Natural killer cell (primary cell): ENCODE data around the gene PACRG. TPM values are rescaled to one million over a fixed set of nuclear protein-coding genes. Genes with fewer than 3 reads are reported as not detected.

Experiments used
- ATAC-seq, 3 donors: fragments of 150-1000 bp in 2 of 3; fragments of 200-7000 bp in 1 of 3; cut with Tn5 transposase; 1 replicate in 1 of 3; 2 replicates in 2 of 3; pipeline ENCODE4 v1.10.0; 2021; ENCODE audit warnings: mild to moderate bottlenecking in 2 of 3, moderate library complexity in 2 of 3
- DNase-seq, 2 donors: peaks; one replicate each; pipeline versions ENCODE4 v3.0.0 to v3.0.0-alpha.2; 2013 to 2021; ENCODE audit warnings: mixed read lengths in 1 of 2
- H3K27ac ChIP-seq: one replicate; pipeline ENCODE4 v1.5.1; 2013; ENCODE audit warnings: mild to moderate bottlenecking, low read length
- H3K27me3 ChIP-seq: one replicate; pipeline ENCODE4 v1.6.1; 2013; ENCODE audit warnings: low read length; ENCODE audit not compliant: control insufficient read depth, insufficient read depth
- H3K36me3 ChIP-seq: one replicate; pipeline ENCODE4 v1.6.1; 2013; ENCODE audit warnings: low read length; ENCODE audit not compliant: control insufficient read depth, insufficient read depth
- H3K4me1 ChIP-seq: one replicate; pipeline ENCODE4 v1.6.1; 2013; ENCODE audit warnings: low read length; ENCODE audit not compliant: control insufficient read depth, insufficient read depth
- H3K4me3 ChIP-seq: one replicate; pipeline ENCODE4 v1.5.1; 2013; ENCODE audit warnings: low read length
- H3K9me3 ChIP-seq: one replicate; pipeline ENCODE4 v1.6.1; 2013; ENCODE audit warnings: low read length; ENCODE audit not compliant: control insufficient read depth, insufficient read depth
- H3K27ac Mint-ChIP-seq, 2 donors: one replicate each; pipeline ENCODE4 v1.8.0; 2022; ENCODE audit warnings: mild to moderate bottlenecking in 2 of 2, mixed read lengths in 2 of 2, moderate library complexity in 1 of 2
- H3K27me3 Mint-ChIP-seq, 2 donors: one replicate each; pipeline ENCODE4 v1.8.0; 2022; ENCODE audit warnings: low read depth in 2 of 2, mixed read lengths in 2 of 2
- H3K36me3 Mint-ChIP-seq: one replicate; pipeline ENCODE4 v1.8.0; 2022; ENCODE audit warnings: mixed read lengths
- H3K4me1 Mint-ChIP-seq, 2 donors: one replicate each; pipeline ENCODE4 v1.8.0; 2022; ENCODE audit warnings: mixed read lengths in 2 of 2
- H3K4me3 Mint-ChIP-seq: one replicate; pipeline ENCODE4 v1.8.0; 2022; ENCODE audit warnings: mild to moderate bottlenecking, moderate library complexity, mixed read lengths
- H3K9me3 Mint-ChIP-seq, 2 donors: one replicate each; pipeline ENCODE4 v1.8.0; 2022; ENCODE audit warnings: mixed read lengths in 2 of 2
- CTCF ChIP-seq: fragments of 200-600 bp; IDR thresholded peaks from one replicate; pipeline ENCODE4 v1.8.0; 2022; ENCODE audit warnings: antibody characterized with exemption
- WGBS: methylation state at CpG from one replicate; pipeline ENCODE4 v1.1.7; 2013; ENCODE audit warnings: missing lambda C conversion rate; ENCODE audit not compliant: insufficient coverage; 5-methylcytosine and 5-hydroxymethylcytosine counted together
- intact Hi-C: fragments of 100-400 bp; cut with micrococcal nuclease; formaldehyde crosslinking; loops from one replicate; pipeline ENCODE4 v1.14.2; 2022
- total RNA-seq, 4 donors: library from RNA; stranded (reverse); fragments of 120-200 nt in 1 of 4; gene quantifications; one replicate each; pipeline versions ENCODE4 v1.2.3 to v1.2.4, GENCODE V29; 2013 to 2022

The PACRG gene
- total RNA-seq, 3 donors from 2014 or later (not counting 1 experiment from before 2014, with no cell fraction given) = 0.52 TPM; not detected in 2

- Mint-ChIP-seq H3K9me3 (peaks cover 0 to 3% of the 10 kb centered on the region in 2 donors), H3K27ac (no peak overlapping the region), H3K4me1 (no peaks in the 10 kb centered on the region), H3K36me3 (no peaks in the 10 kb centered on the region), H3K4me3 (no peak overlapping the region), H3K27me3 (no peaks in the 10 kb centered on the region)
- no peak overlapping the region for H3K27ac ChIP-seq
- intact Hi-C loops = no loop called here
- H3K4me1 ChIP-seq = no peaks in the 10 kb centered on the region
- H3K9me3 ChIP-seq = no peaks in the 10 kb centered on the region
- ATAC-seq (no peak), DNase-seq (no peak)
- 85% methylated on average over 7 of the region's 7 CpGs for WGBS
- no peaks in the 10 kb centered on the region for H3K36me3 ChIP-seq
- H3K4me3 ChIP-seq = no peak overlapping the region
- TF ChIP-seq CTCF = no peak
- no peaks in the 10 kb centered on the region for H3K27me3 ChIP-seq
Observed at GRCh38 chr6:163092876-163093275, 365.1 kb downstream of the PACRG start.

- Mint-ChIP-seq H3K27ac (no peak overlapping the region), H3K36me3 (no peaks in the 10 kb centered on the region), H3K27me3 (no peaks in the 10 kb centered on the region), H3K9me3 (no peaks in the 10 kb centered on the region), H3K4me3 (no peak overlapping the region), H3K4me1 (no peaks in the 10 kb centered on the region)
- intact Hi-C loops = no loop called here
- Histone ChIP-seq H3K36me3 (no peaks in the 10 kb centered on the region), H3K4me1 (no peaks in the 10 kb centered on the region), H3K27me3 (no peaks in the 10 kb centered on the region), H3K4me3 (no peak overlapping the region), H3K9me3 (peaks cover under 1% of the 10 kb centered on the region), H3K27ac (no peak overlapping the region)
- ATAC-seq (no peak), DNase-seq (no peak)
- WGBS = 75% methylated on average over 5 of the region's 5 CpGs
- no peak for TF ChIP-seq CTCF
Observed at GRCh38 chr6:163094881-163095280, 367.1 kb downstream of the PACRG start.

GRCh38 chr6:163095401-163095800 lies 367.6 kb downstream of the PACRG start:
- Mint-ChIP-seq H3K4me1 (no peaks in the 10 kb centered on the region), H3K9me3 (no peaks in the 10 kb centered on the region), H3K36me3 (no peaks in the 10 kb centered on the region), H3K4me3 (no peak overlapping the region), H3K27ac (no peak overlapping the region), H3K27me3 (no peaks in the 10 kb centered on the region)
- TF ChIP-seq CTCF = no peak
- Histone ChIP-seq H3K27ac (no peak overlapping the region), H3K27me3 (no peaks in the 10 kb centered on the region), H3K4me1 (no peaks in the 10 kb centered on the region), H3K4me3 (no peak overlapping the region), H3K36me3 (no peaks in the 10 kb centered on the region), H3K9me3 (peaks cover 4% of the 10 kb centered on the region)
- DNase-seq (no peak), ATAC-seq (no peak)
- intact Hi-C loops = no loop called here
- 87% methylated on average over 9 of the region's 9 CpGs for WGBS

DNA sequence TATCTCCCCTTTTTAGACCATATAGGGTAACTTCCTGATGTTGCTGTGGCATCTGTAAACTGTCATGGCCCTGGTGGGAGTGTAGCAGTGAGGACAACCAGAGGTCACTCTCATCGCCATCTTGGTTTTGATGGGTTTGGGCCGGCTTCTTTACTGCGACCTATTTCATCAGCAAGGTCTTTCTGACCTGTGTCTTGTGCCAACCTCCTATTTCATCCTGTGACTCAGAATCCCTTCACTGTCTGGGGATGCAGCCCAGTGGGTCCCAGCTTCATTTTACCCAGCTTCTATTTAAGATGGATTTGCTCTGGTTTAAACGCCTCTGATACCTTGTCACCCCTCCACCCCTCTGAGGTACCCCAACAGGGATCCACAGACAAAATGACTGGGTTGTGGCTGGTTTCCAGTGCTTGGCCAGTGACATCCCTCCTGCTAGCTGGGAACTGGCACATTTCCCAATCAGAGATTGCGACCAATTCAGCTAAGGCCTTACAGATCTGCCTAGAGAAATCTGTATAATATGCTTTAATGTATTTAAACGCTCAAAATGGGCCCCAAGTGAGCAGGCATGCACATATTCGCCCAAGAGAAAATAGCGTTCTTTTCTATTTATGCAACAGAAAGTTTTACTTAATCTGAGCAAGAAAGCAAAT lies 371.2 kb downstream of the PACRG start:
- no peak for DNase-seq
- Histone ChIP-seq H3K27me3 (no peaks in the 10 kb centered on the region), H3K4me3 (no peak overlapping the region), H3K9me3 (peaks cover 4% of the 10 kb centered on the region), H3K27ac (no peak overlapping the region), H3K36me3 (no peaks in the 10 kb centered on the region), H3K4me1 (no peaks in the 10 kb centered on the region)
- 86% methylated on average over 8 of the region's 8 CpGs for WGBS
- ATAC-seq = no peak
- Mint-ChIP-seq H3K9me3 (no peaks in the 10 kb centered on the region), H3K36me3 (no peaks in the 10 kb centered on the region), H3K4me1 (no peaks in the 10 kb centered on the region), H3K27ac (no peak overlapping the region), H3K27me3 (no peaks in the 10 kb centered on the region), H3K4me3 (no peak overlapping the region)
- intact Hi-C loops = no loop called here
- TF ChIP-seq CTCF = no peak
